ENCODE results near the gene PAK6. TPM values are rescaled to one million over a fixed set of nuclear protein-coding genes. Genes with fewer than 3 reads are reported as not detected.

The PAK6 gene
- total RNA-seq, 1 donor, result 0.09 TPM

- no peak overlapping the region for H3K4me3 ChIP-seq (ENCODE audit: low read depth, low read length)
- no peak for TF ChIP-seq CTCF (IDR thresholded peaks at IDR 0.05; ENCODE audit: insufficient read depth, low read length)
- no peak for DNase-seq (ENCODE audit: low read depth)
Measured at GRCh38 chr15:40313531-40314398, 74.9 kb downstream of the PAK6 start.

GRCh38 chr15:40314723-40315276, 75.9 kb downstream of the PAK6 start:
- H3K4me3 ChIP-seq (ENCODE audit: low read depth, low read length), result no peak overlapping the region
- TF ChIP-seq CTCF (IDR thresholded peaks at IDR 0.05; ENCODE audit: insufficient read depth, low read length), result no peak
- DNase-seq (ENCODE audit: low read depth), result peak; percentile 80

- no peak for TF ChIP-seq CTCF (IDR thresholded peaks at IDR 0.05; ENCODE audit: insufficient read depth, low read length)
- H3K4me3 ChIP-seq (ENCODE audit: low read depth, low read length), result no peak overlapping the region
- DNase-seq (ENCODE audit: low read depth), result no peak
Measured at GRCh38 chr15:40316931-40317330, 78.1 kb downstream of the PAK6 start.

GRCh38 chr15:40317580-40317979, 78.7 kb downstream of the PAK6 start:
- TF ChIP-seq CTCF (IDR thresholded peaks at IDR 0.05; ENCODE audit: insufficient read depth, low read length), result no peak
- no peak overlapping the region for H3K4me3 ChIP-seq (ENCODE audit: low read depth, low read length)
- no peak for DNase-seq (ENCODE audit: low read depth)

- H3K4me3 ChIP-seq (ENCODE audit: low read depth, low read length), result no peak overlapping the region
- no peak for TF ChIP-seq CTCF (IDR thresholded peaks at IDR 0.05; ENCODE audit: insufficient read depth, low read length)
- no peak for DNase-seq (ENCODE audit: low read depth)
Measured at GRCh38 chr15:40320409-40320808, 81.5 kb downstream of the PAK6 start.

GRCh38 chr15:40320931-40321371, 82.1 kb downstream of the PAK6 start:
- peak; percentile 77 for DNase-seq (ENCODE audit: low read depth)
- no peak overlapping the region for H3K4me3 ChIP-seq (ENCODE audit: low read depth, low read length)
- TF ChIP-seq CTCF (IDR thresholded peaks at IDR 0.05; ENCODE audit: insufficient read depth, low read length), result peak; percentile 90

Data from fibroblast of the aortic adventitia (primary cell).